GM19467 (cell line): ENCODE measurements around the gene MPV17.
"Not testable (repeated sequence)": the region's sequence is repeated elsewhere in the genome, so short reads cannot be mapped to it uniquely, and the experiment has no call there.

ENCODE experiments used
- ATAC-seq: cut with Tn5 transposase; IDR thresholded peaks from one replicate; pipeline ENCODE4 v1.9.1; 2021; ENCODE audit warnings: mild to moderate bottlenecking, moderate library complexity; ENCODE audit not compliant: unreplicated experiment

MPV17 gene

DNA sequence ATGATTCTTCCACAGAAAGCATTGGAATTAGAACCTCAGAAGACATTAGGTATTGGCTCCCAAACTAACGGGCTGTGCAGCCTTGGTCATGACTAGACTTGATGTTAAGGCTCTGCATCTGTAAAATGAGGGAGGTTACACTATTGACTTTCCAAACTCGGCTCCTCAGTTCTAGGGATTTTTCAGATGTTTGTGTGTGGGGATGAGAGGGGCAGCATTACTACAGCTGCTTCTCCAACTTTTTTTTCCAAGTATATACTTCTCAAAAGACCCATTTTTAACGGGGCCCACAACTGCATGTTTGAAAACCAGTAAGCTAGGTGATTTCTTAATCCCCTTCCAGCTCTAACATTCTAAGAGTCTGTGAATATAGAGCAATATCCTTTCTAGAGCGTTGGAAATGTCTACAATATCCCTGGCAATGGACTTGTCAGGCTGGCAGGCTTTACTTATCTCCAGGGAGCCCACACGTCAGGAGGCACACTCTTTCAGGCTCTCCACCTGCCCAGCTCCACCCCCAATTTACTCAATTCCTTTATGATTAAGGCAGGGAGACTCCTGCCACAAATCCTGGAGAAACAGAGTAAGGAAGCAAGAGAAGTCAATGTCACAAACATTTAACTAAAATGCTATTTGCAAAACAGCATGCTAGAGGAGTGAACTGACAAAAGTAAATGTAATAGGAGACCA lies 844 bp upstream of the MPV17 start:
- ATAC-seq: no peak

DNA sequence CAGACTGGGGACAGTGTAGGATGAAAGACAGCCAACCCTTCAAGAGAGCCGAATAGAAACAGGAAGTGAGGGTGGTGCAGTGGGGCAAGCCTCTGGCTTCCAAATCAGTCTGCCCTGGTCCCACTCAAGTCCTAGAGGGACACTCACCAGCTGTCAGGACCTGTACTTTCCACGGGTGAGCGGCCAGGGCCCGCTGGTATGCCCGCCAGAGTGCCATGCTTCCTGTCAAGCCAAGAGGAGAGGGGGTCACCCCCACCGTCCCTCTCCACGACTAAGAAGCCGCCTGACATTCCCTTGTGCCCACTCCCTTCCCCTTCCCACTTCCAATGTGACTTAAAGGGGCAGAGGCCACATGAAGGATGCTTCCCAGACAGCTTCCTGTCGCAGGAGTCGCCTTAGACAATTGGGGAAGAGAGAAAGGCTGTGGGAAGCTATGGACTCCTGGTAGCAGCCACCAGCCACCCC lies 564 bp downstream of the MPV17 start:
- ATAC-seq: no peak

- ATAC-seq: no peak
Measured at GRCh38 chr2:27320958-27321543, 1.8 kb downstream of the MPV17 start.

- not testable (repeated sequence) for ATAC-seq
Measured at GRCh38 chr2:27319839-27320238, 3.1 kb downstream of the MPV17 start.

DNA sequence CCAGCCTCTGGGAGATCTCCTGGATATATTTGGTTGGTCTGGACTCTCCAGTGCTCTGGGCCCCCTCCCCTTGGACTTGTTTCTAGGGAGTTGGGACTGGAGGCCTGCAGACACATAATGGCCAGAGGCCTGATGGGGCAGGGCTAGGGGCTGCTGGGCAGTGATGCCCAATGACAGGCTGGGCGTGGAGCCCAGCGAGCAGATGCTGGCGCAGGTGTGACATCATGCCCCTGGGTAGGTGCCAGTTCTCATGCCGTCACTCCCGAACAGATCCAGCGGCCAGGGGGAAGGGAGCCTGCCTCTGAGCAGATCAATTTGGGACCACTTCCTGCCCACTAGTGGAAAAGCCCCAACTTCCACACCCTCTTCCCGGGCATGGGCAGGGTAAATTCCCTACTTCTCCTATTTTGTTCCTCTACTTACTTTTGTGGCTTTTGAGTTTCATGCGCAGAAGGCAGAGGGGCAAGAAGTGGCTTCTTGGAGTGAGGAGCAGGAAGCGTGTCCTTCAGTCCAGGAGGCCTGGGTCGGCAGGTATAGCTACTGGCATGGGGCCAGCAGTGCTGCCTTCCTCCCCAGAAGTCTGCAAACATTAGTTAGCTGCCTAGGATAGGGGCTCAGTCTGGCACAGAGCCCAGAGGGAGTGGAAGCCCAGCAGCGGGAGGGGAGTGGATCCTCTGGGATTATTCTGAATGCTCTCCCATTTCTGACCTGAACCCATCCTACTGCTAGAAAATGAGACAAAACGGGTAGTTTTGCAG lies 6.1 kb downstream of the MPV17 start:
- ATAC-seq: no peak

- ATAC-seq: no peak
Measured at GRCh38 chr2:27315122-27315521, 7.8 kb downstream of the MPV17 start.

- no peak for ATAC-seq
Measured at GRCh38 chr2:27314709-27315108, 8.2 kb downstream of the MPV17 start.

- no peak for ATAC-seq
Measured at GRCh38 chr2:27313882-27314645, 8.8 kb downstream of the MPV17 start.

DNA sequence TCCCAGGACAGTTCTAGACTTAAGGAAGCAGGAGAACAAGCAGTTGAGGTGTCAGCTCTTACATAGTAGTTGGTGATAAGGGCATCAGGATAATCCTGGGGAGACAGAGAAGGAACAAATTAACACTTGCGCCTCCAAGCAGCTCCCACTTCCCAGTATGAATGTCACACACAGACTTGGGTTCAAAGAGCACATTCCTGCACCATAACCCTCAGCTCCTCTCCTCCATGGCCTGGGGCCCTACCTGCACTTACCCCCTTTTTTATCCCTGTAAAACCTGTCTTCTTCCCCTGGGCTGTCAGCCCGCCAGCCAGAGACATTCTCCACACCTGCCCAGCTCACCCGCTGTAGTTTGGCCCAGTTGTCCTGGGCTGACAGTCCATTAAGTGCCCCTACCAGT lies 10.7 kb downstream of the MPV17 start:
- ATAC-seq: no peak

DNA sequence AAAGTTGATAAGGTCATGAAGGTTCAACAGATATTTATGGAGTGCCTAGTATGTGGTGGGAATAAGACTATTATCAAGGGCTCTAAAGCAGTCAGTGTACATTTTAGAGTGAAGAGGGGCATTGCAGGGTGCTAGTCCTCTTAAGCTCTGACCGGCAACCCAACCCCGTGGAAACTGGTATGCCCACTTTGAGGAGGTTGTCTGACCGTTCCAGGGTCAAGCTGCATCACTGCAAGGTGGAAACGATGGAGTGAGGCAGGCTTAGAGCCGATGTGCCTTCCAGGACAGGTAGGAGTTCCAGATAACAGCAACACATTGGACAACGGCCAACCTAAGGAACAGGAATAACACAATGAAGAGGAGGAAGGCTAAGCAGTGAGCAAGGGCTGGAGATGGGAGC lies 13.2 kb downstream of the MPV17 start:
- ATAC-seq: no peak

- ATAC-seq: no peak
Measured at GRCh38 chr2:27308359-27308881, 14.5 kb downstream of the MPV17 start, which contains the start of gene UCN. UCN (minus strand) TSS chr2:27308445; CDS start chr2:27307895, 550 bp downstream.

GRCh38 chr2:27307545-27308358 lies 15.1 kb downstream of the MPV17 start:
- ATAC-seq: no peak

DNA sequence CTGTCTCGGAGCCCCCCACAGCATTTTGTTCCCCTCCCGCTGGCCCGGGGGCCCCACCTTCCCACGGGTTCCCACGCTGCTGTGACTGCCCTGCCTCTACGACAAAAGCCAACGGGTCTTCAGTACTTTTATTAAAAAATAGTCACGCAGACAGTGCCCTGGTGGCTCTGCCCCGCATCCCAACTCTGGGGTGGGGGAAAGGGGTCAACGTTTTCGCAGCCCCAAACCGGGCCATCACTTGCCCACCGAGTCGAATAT lies 15.7 kb downstream of the MPV17 start:
- ATAC-seq: no peak

DNA sequence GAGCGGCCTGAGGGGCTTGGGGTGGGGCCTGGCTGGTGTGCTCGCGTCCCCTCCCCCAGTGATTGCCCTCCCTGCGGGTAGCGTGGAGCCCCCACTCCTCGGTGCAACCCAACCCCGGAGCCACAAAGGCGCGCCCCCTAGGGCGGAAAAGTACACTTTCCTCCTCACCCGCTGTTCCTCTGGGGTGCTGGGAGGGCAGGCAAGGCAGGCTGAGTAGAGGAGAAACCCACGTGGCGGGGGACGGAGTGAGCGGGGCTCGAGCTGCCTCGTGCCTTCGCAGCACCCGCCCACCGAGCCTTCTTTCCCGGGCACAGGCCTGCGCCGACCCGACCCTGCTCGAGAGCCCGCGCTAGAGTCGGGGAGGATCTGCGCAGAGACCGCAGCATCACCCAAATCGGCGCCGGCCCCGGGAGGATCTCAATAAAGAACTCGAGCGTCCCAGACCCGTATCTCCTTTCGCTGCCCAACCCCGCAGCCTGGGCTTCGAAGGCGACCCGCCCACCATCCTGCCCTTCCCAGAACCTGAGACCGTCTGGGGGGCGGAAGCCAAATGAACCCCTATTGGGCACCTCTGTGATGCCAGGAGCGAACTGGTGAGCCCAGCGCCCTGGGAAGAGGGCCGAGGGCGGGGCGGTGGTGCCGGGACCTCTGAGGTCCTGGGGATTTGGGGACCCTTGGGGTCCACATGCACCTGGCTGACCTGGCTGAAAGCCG lies 16.2 kb downstream of the MPV17 start:
- no peak for ATAC-seq

DNA sequence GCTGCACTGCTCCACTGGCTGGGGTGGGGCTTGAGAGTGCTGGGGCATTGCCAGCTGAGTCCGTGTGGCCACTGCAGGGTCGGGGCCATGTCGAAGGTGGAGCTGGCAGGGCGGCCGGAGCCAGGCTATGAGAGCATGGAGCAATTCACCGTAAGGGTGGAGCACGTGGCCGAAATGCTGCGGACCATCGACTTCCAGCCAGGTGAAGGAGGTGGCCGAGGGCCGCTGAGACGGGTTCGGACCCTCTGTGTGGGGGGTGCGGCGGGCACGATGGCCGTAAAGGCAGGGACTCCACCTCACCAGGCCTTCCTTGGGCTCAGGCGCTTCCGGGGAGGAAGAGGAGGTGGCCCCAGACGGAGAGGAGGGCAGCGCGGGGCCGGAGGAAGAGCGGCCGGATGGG lies 16.8 kb downstream of the MPV17 start:
- no peak for ATAC-seq

DNA sequence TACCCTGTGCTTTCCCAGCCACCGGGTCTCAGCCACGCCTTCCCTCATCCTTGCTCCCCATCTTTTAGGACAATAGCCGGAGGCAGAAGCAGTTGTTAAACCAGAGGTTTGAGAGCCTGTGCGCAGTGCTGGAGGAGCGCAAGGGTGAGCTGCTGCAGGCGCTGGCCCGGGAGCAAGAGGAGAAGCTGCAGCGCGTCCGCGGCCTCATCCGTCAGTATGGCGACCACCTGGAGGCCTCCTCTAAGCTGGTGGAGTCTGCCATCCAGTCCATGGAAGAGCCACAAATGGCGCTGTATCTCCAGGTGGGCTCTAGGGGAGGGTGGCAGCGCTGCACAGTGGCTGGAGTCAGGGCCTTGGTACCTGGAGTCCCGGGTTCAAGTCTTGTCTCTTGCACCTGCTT lies 17.4 kb downstream of the MPV17 start:
- ATAC-seq: no peak

DNA sequence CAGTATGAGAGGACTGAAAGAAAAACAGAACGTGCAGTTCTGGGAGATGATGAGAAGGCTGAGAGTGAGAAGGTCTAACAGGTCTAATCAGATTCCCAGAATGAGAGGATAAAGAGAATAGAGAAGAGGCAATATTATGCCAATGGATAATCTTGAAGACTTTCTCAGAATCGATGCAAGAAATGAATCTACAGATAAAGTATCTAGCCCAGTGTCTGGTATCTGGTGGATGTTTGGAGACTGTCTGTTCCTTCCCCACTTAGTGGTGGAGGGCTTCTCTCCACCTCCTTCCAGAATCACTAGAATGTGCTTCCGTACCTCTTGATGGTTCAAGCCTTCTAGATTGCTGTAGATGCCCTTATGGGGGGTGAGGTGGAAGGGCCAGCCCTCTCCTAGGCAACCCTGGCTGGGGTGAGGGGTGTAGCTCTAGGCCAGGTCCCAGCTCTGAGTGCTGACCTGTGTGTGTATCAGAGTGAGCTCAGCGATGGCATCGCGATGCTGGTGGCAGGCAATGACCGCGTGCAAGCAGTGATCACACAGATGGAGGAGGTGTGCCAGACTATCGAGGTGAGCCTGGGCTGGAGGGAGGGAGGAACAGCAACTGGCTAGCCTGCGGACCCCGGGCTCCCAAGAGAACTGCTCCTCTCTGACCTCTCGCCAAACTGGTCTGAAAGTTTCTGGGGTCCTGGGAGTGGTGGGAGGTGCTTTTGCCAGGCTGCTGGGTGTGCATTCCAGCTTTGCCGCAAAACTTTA lies 18.2 kb downstream of the MPV17 start:
- no peak for ATAC-seq

- ATAC-seq: no peak
Measured at GRCh38 chr2:27303093-27304025, 19.5 kb downstream of the MPV17 start.
